Cardiac septum (tissue), 1 donor: ENCODE data around the gene RADIL. TPM values are rescaled to one million over a fixed set of nuclear protein-coding genes. Genes with fewer than 3 reads are reported as not detected.
"Not testable (repeated sequence)": the region's sequence is repeated elsewhere in the genome, so short reads cannot be mapped to it uniquely, and the experiment has no call there.

ENCODE experiments used
- DNase-seq: peaks from one replicate; pipeline ENCODE4 v3.0.0-alpha.2; 2020; ENCODE audit warnings: low spot score
- intact Hi-C: fragments of 100-400 bp; cut with DNase I; formaldehyde crosslinking; loops from one replicate; pipeline ENCODE4 v1.14.0; 2022
- total RNA-seq: library from RNA; stranded (reverse); fragmentation: NEBNext Ultra II Directional; extraction: Animal tissue kit (Norgen Biotek cat#: 25700); gene quantifications from one replicate; pipeline ENCODE4 v1.2.1, GENCODE V29; 2021
- donor health status: DM: no; HTN: no; CAD: no.

The RADIL gene
- total RNA-seq, 1 donor from 2014 or later, result 2.5 TPM

- no peak for DNase-seq
- intact Hi-C loops, result no loop called here
Observed at GRCh38 chr7:4816419-4817080, 67.0 kb downstream of the RADIL start.

- DNase-seq, result no peak
- intact Hi-C loops, result no loop called here
Observed at GRCh38 chr7:4815609-4816418, 67.7 kb downstream of the RADIL start.

- intact Hi-C loops, result no loop called here
- DNase-seq, result no peak
Observed at GRCh38 chr7:4815121-4815520, 68.4 kb downstream of the RADIL start.

GRCh38 chr7:4814433-4814832, 69.1 kb downstream of the RADIL start:
- DNase-seq, result no peak
- intact Hi-C loops, result no loop called here

GRCh38 chr7:4809666-4810065, 73.8 kb downstream of the RADIL start:
- intact Hi-C loops, result no loop called here
- no peak for DNase-seq

GRCh38 chr7:4809091-4809591, 74.4 kb downstream of the RADIL start:
- DNase-seq, result no peak
- intact Hi-C loops, result no loop called here

GRCh38 chr7:4808565-4808964, 75.0 kb downstream of the RADIL start:
- DNase-seq, result no peak
- intact Hi-C loops, result no loop called here

GRCh38 chr7:4808026-4808425, 75.5 kb downstream of the RADIL start:
- intact Hi-C loops, result no loop called here
- DNase-seq, result no peak

- no peak for DNase-seq
- intact Hi-C loops, result no loop called here
Observed at GRCh38 chr7:4807598-4808016, 75.9 kb downstream of the RADIL start.

GRCh38 chr7:4806983-4807597, 76.4 kb downstream of the RADIL start:
- intact Hi-C loops, result no loop called here
- DNase-seq, result no peak

- intact Hi-C loops, result no loop called here
- no peak for DNase-seq
Observed at GRCh38 chr7:4805984-4806300, 77.6 kb downstream of the RADIL start.

- no peak for DNase-seq
- intact Hi-C loops, result no loop called here
Observed at GRCh38 chr7:4805110-4805983, 78.2 kb downstream of the RADIL start.

GRCh38 chr7:4803397-4804241, 79.9 kb downstream of the RADIL start:
- DNase-seq, result no peak
- intact Hi-C loops, result no loop called here

GRCh38 chr7:4802577-4802976, 80.9 kb downstream of the RADIL start:
- DNase-seq, result not testable (repeated sequence)

GRCh38 chr7:4801839-4802231, 81.7 kb downstream of the RADIL start:
- DNase-seq, result no peak
- intact Hi-C loops, result no loop called here

More at GRCh38 chr7:4802577-4802976, 80.9 kb downstream of the RADIL start:
- intact Hi-C loops, result not testable (repeated sequence)

GRCh38 chr7:4800926-4801838, 82.3 kb downstream of the RADIL start:
- no peak for DNase-seq

GRCh38 chr7:4800487-4800886, 83.0 kb downstream of the RADIL start:
- intact Hi-C loops, result no loop called here
- no peak for DNase-seq

More at GRCh38 chr7:4800926-4801838, 82.3 kb downstream of the RADIL start:
- intact Hi-C loops, result no loop called here
